GM12874 (cell line): ENCODE data around the gene DAAM2.

Source experiments
- TF ChIP-seq, protein P1 (sequence below): IDR thresholded peaks from 2 replicates; pipeline ENCODE4 v1.5.1; 2011; ENCODE audit warnings: low read depth, mild to moderate bottlenecking, control low read depth, low read length, moderate library complexity; ENCODE audit not compliant: insufficient read depth

DAAM2 gene

DNA sequence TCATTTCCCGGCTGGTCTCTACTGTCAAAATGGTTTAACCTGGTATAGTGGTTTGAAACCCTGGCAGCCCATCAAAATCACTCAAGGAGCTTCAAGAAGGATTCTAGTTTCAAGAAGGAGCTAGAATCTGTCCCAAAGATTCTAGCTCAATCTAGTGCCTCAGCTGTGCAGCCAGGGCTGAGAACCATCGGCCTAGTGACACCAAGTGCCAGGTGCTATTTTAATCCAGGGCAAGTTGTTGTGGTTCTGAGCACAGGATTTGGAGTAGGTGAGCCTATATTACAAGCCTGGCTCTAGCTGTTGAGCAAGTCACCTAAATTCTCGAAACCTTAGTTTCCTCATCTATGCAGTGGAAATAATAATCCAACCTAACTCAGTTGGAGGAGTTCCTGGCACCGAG, 138.4 kb downstream of the DAAM2 start:
- TF ChIP-seq, protein P1, sequence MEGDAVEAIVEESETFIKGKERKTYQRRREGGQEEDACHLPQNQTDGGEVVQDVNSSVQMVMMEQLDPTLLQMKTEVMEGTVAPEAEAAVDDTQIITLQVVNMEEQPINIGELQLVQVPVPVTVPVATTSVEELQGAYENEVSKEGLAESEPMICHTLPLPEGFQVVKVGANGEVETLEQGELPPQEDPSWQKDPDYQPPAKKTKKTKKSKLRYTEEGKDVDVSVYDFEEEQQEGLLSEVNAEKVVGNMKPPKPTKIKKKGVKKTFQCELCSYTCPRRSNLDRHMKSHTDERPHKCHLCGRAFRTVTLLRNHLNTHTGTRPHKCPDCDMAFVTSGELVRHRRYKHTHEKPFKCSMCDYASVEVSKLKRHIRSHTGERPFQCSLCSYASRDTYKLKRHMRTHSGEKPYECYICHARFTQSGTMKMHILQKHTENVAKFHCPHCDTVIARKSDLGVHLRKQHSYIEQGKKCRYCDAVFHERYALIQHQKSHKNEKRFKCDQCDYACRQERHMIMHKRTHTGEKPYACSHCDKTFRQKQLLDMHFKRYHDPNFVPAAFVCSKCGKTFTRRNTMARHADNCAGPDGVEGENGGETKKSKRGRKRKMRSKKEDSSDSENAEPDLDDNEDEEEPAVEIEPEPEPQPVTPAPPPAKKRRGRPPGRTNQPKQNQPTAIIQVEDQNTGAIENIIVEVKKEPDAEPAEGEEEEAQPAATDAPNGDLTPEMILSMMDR, result no peak

DNA sequence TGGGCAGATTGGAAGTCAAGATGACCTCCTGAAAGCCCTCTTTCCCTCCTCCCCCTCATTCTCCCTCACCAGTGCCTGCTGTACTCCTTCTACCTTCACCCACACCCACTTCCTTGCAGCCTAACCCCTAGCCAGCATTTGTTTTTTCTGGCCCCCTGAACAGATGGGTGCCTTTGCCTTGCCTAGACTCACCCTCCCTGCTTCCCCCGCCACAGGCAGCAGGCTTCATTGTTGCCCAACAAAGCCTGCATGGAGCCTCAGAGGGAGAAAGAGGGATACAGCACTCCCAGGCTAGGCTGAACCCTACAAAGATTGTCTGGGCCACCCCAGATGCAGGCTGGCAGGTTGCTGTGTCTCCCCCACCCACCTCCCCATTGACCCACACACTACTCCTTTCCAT, 139.4 kb downstream of the DAAM2 start:
- TF ChIP-seq, protein P1, result no peak

DNA sequence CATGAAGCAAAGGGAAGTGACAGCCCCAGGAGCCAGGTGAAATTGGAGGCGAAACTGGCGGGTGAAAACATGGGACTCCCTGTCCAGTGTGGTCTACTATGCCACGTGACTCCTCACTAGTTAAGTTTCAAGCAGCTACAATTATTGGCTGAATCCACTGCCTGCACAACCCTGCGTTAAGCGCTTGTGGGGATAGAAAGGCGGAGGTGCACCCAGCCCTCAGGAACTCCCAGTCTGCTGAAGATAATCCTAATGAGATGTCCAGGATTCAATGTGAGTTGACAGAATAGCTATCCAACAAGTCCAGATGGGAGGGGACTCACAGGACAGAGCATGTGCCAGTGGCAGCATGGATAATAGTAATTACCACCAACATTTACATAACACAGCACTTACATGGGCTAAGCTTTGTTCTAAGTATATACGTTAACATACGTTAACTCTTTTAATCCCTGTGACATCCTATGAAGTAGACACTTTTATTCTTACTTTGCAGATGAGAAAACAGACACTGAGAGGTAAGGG, 140.3 kb downstream of the DAAM2 start:
- TF ChIP-seq, protein P1, result no peak

GRCh38 chr6:39933669-39934130, 141.5 kb downstream of the DAAM2 start:
- TF ChIP-seq, protein P1, result no peak

- TF ChIP-seq, protein P1, result no peak
These were observed 142.1 kb downstream of the DAAM2 start, which contains the start of gene MOCS1 for GRCh38 chr6:39934131-39934757. MOCS1 (minus strand) TSS chr6:39934462; CDS start chr6:39934417, 45 bp downstream.

DNA sequence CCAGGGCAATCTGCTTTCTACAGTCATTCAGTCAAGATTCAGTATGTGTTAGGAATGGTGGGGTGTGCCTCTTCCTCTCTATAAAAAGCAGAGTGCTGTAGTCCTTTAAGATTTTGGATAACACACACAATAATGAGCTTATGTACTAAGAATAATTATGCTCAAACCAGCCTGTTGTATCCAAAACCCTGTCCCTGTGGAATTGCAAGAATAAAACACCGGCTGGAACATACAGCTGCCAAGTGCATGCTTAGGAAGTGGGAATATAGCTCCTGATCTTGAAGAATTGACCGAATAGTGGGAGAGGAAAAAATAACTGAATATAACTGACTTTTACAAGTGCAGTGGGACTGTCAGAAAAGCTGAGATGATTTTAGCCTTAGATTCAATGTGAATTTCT, 143.1 kb downstream of the DAAM2 start:
- TF ChIP-seq, protein P1, result no peak

DNA sequence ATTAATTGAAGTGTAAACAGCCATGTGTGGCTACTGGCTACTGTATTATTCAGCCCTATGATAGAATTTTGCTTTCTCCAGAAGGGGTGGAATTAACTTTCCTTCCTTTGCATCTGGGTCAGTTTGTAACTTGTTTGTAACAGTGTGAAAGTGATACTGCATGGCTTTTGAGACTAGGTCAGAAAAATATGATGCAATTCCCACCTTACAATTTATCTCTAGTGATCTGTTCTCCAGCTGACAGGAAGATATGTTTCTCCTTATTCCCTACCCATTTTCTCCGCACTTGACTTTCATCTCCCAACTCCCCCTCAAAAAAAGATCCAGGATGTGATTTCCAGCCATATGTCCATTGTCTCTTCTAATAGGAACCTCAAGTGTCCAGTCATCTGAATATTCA, 144.7 kb downstream of the DAAM2 start:
- TF ChIP-seq, protein P1, result no peak
